Cardiac muscle cell (in vitro differentiated cells and primary cell): ENCODE measurements around the gene PRPF40B. TPM values are rescaled to one million over a fixed set of nuclear protein-coding genes. Genes with fewer than 3 reads are reported as not detected.

Experiments used
- DNase-seq, 2 donors: peaks; one replicate each; pipeline versions ENCODE4 v3.0.0 to v3.0.0-alpha.2; 2010 to 2017; ENCODE audit warnings: low read depth in 1 of 2, low spot score in 1 of 2
- H3K27ac ChIP-seq: fragments of 200-600 bp; sonication (generic); 2 replicates; pipeline ENCODE4 v1.5.1; 2016
- H3K27me3 ChIP-seq: fragments of 200-600 bp; sonication (generic); 2 replicates; pipeline ENCODE4 v1.6.0; 2016; ENCODE audit warnings: control low read depth
- H3K36me3 ChIP-seq: fragments of 200-600 bp; sonication (generic); 2 replicates; pipeline ENCODE4 v1.5.1; 2016; ENCODE audit warnings: control low read depth
- H3K4me1 ChIP-seq: fragments of 200-600 bp; sonication (generic); 2 replicates; pipeline ENCODE4 v1.8.1; 2017; ENCODE audit warnings: low read depth, mild to moderate bottlenecking, mixed run types
- H3K4me3 ChIP-seq: fragments of 200-600 bp; sonication (generic); 2 replicates; pipeline ENCODE4 v1.5.1; 2016; ENCODE audit warnings: mild to moderate bottlenecking
- H3K9me3 ChIP-seq: fragments of 200-600 bp; sonication (generic); 2 replicates; pipeline ENCODE4 v1.5.1; 2017; ENCODE audit warnings: low read depth, mild to moderate bottlenecking, control low read depth
- CTCF ChIP-seq: IDR thresholded peaks from 2 replicates; pipeline ENCODE4 v1.5.1; 2012; ENCODE audit warnings: low read depth, mild to moderate bottlenecking, low read length
- polyA plus RNA-seq: library from polyadenylated mRNA; unstranded; fragments of >200 nt; fragmentation: Nextera tagmentation; extraction: Ambion mirVana; gene quantifications from 2 replicates; pipeline ENCODE4 v1.2.1, GENCODE V29; 2016
- total RNA-seq: library from RNA; depleted of rRNA; stranded (reverse); fragments of >200 nt; gene quantifications from 2 replicates; pipeline ENCODE4 v1.2.3, GENCODE V29; 2016

The PRPF40B gene
- total and polyA plus RNA-seq, 2 experiments from 2014 or later: 46.4 to 52.9 TPM

- Histone ChIP-seq H3K27ac (peak overlapping the region; percentile 85), H3K4me1 (peaks cover 7% of the 10 kb centered on the region), H3K9me3 (no peaks in the 10 kb centered on the region), H3K27me3 (no peaks in the 10 kb centered on the region), H3K4me3 (peak overlapping the region; percentile 31), H3K36me3 (no peaks in the 10 kb centered on the region)
- no peak for TF ChIP-seq CTCF
- peak in 1 of 2 donors; percentile 59 for DNase-seq
Measured at GRCh38 chr12:49622501-49623141, 740 bp upstream of the PRPF40B start.

- Histone ChIP-seq H3K27ac (no peak overlapping the region), H3K4me3 (no peak overlapping the region), H3K4me1 (peaks cover 7% of the 10 kb centered on the region), H3K36me3 (no peaks in the 10 kb centered on the region), H3K27me3 (no peaks in the 10 kb centered on the region), H3K9me3 (no peaks in the 10 kb centered on the region)
- peak in 1 of 2 donors; percentile 28 for DNase-seq
- TF ChIP-seq CTCF: no peak
Measured at GRCh38 chr12:49624921-49625577, 1.7 kb downstream of the PRPF40B start.

- H3K4me3 ChIP-seq: no peak overlapping the region
- H3K36me3 ChIP-seq: no peaks in the 10 kb centered on the region
- peak; percentile 24 for TF ChIP-seq CTCF
- H3K4me1 ChIP-seq: peaks cover 7% of the 10 kb centered on the region
- H3K9me3 ChIP-seq: no peaks in the 10 kb centered on the region
- no peak overlapping the region for H3K27ac ChIP-seq
- no peak for DNase-seq
- no peaks in the 10 kb centered on the region for H3K27me3 ChIP-seq
Measured at GRCh38 chr12:49626169-49626835, 2.9 kb downstream of the PRPF40B start.

- Histone ChIP-seq H3K27ac (no peak overlapping the region), H3K36me3 (no peaks in the 10 kb centered on the region), H3K27me3 (no peaks in the 10 kb centered on the region), H3K4me3 (no peak overlapping the region), H3K4me1 (peaks cover 5% of the 10 kb centered on the region), H3K9me3 (no peaks in the 10 kb centered on the region)
- DNase-seq: no peak
- no peak for TF ChIP-seq CTCF
Measured at GRCh38 chr12:49626836-49627235, 3.5 kb downstream of the PRPF40B start.

GRCh38 chr12:49627752-49628360, 4.5 kb downstream of the PRPF40B start:
- Histone ChIP-seq H3K36me3 (no peaks in the 10 kb centered on the region), H3K4me3 (no peak overlapping the region), H3K27ac (no peak overlapping the region), H3K4me1 (no peaks in the 10 kb centered on the region), H3K9me3 (no peaks in the 10 kb centered on the region), H3K27me3 (no peaks in the 10 kb centered on the region)
- peak in 1 of 2 donors; percentile 46 for DNase-seq
- no peak for TF ChIP-seq CTCF
